ENCODE measurements around the gene UBA1.

The UBA1 gene

DNA sequence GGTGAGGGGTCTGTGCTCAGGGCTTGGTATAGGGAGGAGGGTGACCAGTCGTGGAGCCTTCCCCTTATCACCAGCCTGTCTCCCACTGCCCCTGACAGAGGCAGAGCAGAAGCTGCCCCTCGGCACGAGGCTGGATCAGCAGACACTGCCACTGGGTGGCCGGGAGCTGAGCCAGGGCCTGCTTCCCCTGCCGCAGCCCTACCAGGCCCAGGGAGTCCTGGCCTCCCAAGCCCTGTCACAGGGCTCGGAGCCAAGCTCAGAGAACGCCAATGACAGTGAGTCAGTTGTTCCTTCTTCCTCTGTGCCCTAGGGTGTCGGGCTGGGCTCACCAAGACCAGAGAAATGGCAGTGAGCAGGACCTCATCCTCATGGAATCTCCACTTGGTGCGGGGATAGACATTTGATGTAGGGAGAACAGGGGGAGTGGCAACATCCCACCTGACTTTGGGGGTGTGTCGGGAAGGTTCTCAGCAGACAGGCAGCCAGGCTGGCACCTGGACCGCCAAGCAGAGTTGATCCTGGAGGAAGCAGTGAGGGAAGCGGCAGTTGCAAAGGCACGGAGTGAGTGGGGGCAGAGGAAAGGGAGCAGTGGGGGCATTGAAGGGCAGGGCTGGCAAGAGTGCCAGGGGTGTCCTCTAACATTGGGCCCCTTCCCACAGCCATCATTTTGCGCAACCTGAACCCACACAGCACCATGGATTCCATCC is 14.3 kb upstream of the UBA1 start:
- Histone ChIP-seq H3K9ac (ENCODE audit: low read depth, low read length) (no peak overlapping the region), H3K4me3 (ENCODE audit: low read depth in 1 of 2, low read length in 2 of 2) (no peak overlapping the region), H3K9me3 (ENCODE audit: insufficient read depth, low read length, severe bottlenecking) (no peaks in the 10 kb centered on the region), H3K27me3 (ENCODE audit: insufficient read depth, low read length, poor library complexity) (no peaks in the 10 kb centered on the region), H4K20me1 (ENCODE audit: insufficient read depth, low read length) (peaks cover 9% of the 10 kb centered on the region; the same call in 1 of the 2 replicates), H2AFZ (ENCODE audit: low read depth, low read length) (no peak overlapping the region), H3K4me2 (ENCODE audit: insufficient read depth, low read length) (no peak overlapping the region), H3K79me2 (ENCODE audit: insufficient read depth, low read length) (no peaks in the 10 kb centered on the region), H3K4me1 (ENCODE audit: insufficient read depth, low read length) (no peaks in the 10 kb centered on the region), H3K36me3 (ENCODE audit: insufficient read depth, low read length) (peaks cover 89% of the 10 kb centered on the region), H3K27ac (ENCODE audit: low read length) (no peak overlapping the region)
- no peak for TF ChIP-seq EZH2 (IDR thresholded peaks at IDR 0.05; ENCODE audit: borderline replicate concordance, low read depth, low read length, severe bottlenecking)
- TF ChIP-seq, protein P1, sequence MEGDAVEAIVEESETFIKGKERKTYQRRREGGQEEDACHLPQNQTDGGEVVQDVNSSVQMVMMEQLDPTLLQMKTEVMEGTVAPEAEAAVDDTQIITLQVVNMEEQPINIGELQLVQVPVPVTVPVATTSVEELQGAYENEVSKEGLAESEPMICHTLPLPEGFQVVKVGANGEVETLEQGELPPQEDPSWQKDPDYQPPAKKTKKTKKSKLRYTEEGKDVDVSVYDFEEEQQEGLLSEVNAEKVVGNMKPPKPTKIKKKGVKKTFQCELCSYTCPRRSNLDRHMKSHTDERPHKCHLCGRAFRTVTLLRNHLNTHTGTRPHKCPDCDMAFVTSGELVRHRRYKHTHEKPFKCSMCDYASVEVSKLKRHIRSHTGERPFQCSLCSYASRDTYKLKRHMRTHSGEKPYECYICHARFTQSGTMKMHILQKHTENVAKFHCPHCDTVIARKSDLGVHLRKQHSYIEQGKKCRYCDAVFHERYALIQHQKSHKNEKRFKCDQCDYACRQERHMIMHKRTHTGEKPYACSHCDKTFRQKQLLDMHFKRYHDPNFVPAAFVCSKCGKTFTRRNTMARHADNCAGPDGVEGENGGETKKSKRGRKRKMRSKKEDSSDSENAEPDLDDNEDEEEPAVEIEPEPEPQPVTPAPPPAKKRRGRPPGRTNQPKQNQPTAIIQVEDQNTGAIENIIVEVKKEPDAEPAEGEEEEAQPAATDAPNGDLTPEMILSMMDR (IDR thresholded peaks at IDR 0.05; ENCODE audit: borderline replicate concordance, extremely low read depth, low read length, poor library complexity, severe bottlenecking): no peak
- ATAC-seq (ENCODE audit: insufficient read depth, low read depth) (no peak), DNase-seq (no peak)

DNA sequence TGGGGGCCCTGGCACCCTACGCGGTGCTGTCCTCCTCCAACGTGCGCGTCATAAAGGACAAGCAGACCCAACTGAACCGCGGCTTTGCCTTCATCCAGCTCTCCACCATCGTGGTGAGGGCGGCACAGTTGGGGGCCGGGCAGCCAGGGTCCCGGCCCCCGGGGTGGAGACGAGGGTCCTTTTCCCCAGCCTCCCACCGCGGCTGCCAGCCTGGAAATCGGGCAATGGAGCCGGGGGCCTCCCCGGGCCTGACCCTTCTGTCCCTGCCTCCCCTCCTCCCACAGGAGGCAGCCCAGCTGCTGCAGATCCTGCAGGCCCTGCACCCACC is 13.7 kb upstream of the UBA1 start:
- Histone ChIP-seq H3K4me3 (ENCODE audit: low read depth in 1 of 2, low read length in 2 of 2) (no peak overlapping the region), H3K9me3 (ENCODE audit: insufficient read depth, low read length, severe bottlenecking) (no peaks in the 10 kb centered on the region), H3K79me2 (ENCODE audit: insufficient read depth, low read length) (no peaks in the 10 kb centered on the region), H4K20me1 (ENCODE audit: insufficient read depth, low read length) (peaks cover 9% of the 10 kb centered on the region; the same call in 1 of the 2 replicates), H3K4me2 (ENCODE audit: insufficient read depth, low read length) (no peak overlapping the region), H3K27me3 (ENCODE audit: insufficient read depth, low read length, poor library complexity) (no peaks in the 10 kb centered on the region), H2AFZ (ENCODE audit: low read depth, low read length) (no peak overlapping the region), H3K4me1 (ENCODE audit: insufficient read depth, low read length) (no peaks in the 10 kb centered on the region), H3K27ac (ENCODE audit: low read length) (no peak overlapping the region), H3K36me3 (ENCODE audit: insufficient read depth, low read length) (peaks cover 89% of the 10 kb centered on the region), H3K9ac (ENCODE audit: low read depth, low read length) (no peak overlapping the region)
- ATAC-seq (ENCODE audit: insufficient read depth, low read depth) (no peak), DNase-seq (no peak)
- TF ChIP-seq EZH2 (IDR thresholded peaks at IDR 0.05; ENCODE audit: borderline replicate concordance, low read depth, low read length, severe bottlenecking): no peak
- TF ChIP-seq, protein P1 (IDR thresholded peaks at IDR 0.05; ENCODE audit: borderline replicate concordance, extremely low read depth, low read length, poor library complexity, severe bottlenecking): no peak

DNA sequence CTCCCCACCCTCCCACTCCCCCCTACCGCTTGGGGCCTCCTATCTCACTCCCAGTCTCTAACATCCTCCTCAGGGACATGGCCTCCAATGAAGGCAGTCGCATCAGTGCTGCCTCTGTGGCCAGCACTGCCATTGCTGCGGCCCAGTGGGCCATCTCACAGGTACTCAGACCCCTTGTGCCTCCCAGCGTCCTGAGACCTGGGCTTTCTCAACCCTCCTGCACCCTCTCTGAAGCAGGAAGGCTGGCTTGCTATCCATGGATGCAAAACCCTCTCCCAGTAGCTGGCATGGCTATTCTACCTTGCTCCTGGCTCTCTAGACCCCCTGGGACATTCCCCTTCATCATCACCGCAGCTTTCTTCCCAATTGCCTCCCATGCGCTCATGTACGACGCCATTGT is 13.3 kb upstream of the UBA1 start:
- Histone ChIP-seq H3K36me3 (ENCODE audit: insufficient read depth, low read length) (peaks cover 89% of the 10 kb centered on the region), H3K4me3 (ENCODE audit: low read depth in 1 of 2, low read length in 2 of 2) (no peak overlapping the region), H3K9ac (ENCODE audit: low read depth, low read length) (no peak overlapping the region), H2AFZ (ENCODE audit: low read depth, low read length) (no peak overlapping the region), H4K20me1 (ENCODE audit: insufficient read depth, low read length) (peaks cover 9% of the 10 kb centered on the region; the same call in 1 of the 2 replicates), H3K27me3 (ENCODE audit: insufficient read depth, low read length, poor library complexity) (no peaks in the 10 kb centered on the region), H3K9me3 (ENCODE audit: insufficient read depth, low read length, severe bottlenecking) (no peaks in the 10 kb centered on the region), H3K4me1 (ENCODE audit: insufficient read depth, low read length) (no peaks in the 10 kb centered on the region), H3K27ac (ENCODE audit: low read length) (no peak overlapping the region), H3K79me2 (ENCODE audit: insufficient read depth, low read length) (no peaks in the 10 kb centered on the region), H3K4me2 (ENCODE audit: insufficient read depth, low read length) (no peak overlapping the region)
- no peak for TF ChIP-seq EZH2 (IDR thresholded peaks at IDR 0.05; ENCODE audit: borderline replicate concordance, low read depth, low read length, severe bottlenecking)
- TF ChIP-seq, protein P1 (IDR thresholded peaks at IDR 0.05; ENCODE audit: borderline replicate concordance, extremely low read depth, low read length, poor library complexity, severe bottlenecking): no peak
- DNase-seq (no peak), ATAC-seq (ENCODE audit: insufficient read depth, low read depth) (no peak)

Measured in DND-41 (cell line).